GM18526 (cell line): Measurements from ENCODE around the gene MCC.

ENCODE experiments used
- POLR2A ChIP-seq: IDR thresholded peaks from 3 replicates; pipeline ENCODE4 v1.6.1; 2011; ENCODE audit not compliant: insufficient read length; ENCODE audit errors: extremely low read depth

Gene MCC

GRCh38 chr5:113450929-113451328 lies 37.3 kb downstream of the MCC start:
- no peak for TF ChIP-seq POLR2A

GRCh38 chr5:113450462-113450861 lies 37.8 kb downstream of the MCC start:
- no peak for TF ChIP-seq POLR2A

- TF ChIP-seq POLR2A, result no peak
These were observed 40.0 kb downstream of the MCC start for GRCh38 chr5:113448252-113448651.

- TF ChIP-seq POLR2A, result no peak
These were observed 40.7 kb downstream of the MCC start for GRCh38 chr5:113447498-113448050.

- no peak for TF ChIP-seq POLR2A
These were observed 41.8 kb downstream of the MCC start for GRCh38 chr5:113446358-113446927.

GRCh38 chr5:113437111-113437510 lies 51.1 kb downstream of the MCC start:
- no peak for TF ChIP-seq POLR2A

GRCh38 chr5:113435575-113435974 lies 52.7 kb downstream of the MCC start:
- no peak for TF ChIP-seq POLR2A

- TF ChIP-seq POLR2A, result no peak
These were observed 53.4 kb downstream of the MCC start, which contains the start of gene TSSK1B for GRCh38 chr5:113434889-113435288. Gene TSSK1B, minus strand, starts transcription at chr5:113434989. Its CDS starts 150 bp downstream, at chr5:113434839.

- no peak for TF ChIP-seq POLR2A
These were observed 54.2 kb downstream of the MCC start for GRCh38 chr5:113433862-113434612.

GRCh38 chr5:113433071-113433470 lies 55.2 kb downstream of the MCC start:
- no peak for TF ChIP-seq POLR2A

- TF ChIP-seq POLR2A, result no peak
These were observed 60.2 kb downstream of the MCC start for GRCh38 chr5:113427871-113428574.

- TF ChIP-seq POLR2A, result no peak
These were observed 62.3 kb downstream of the MCC start for GRCh38 chr5:113425909-113426308.

GRCh38 chr5:113421693-113422092 lies 66.6 kb downstream of the MCC start:
- TF ChIP-seq POLR2A, result no peak

GRCh38 chr5:113405530-113405929 lies 82.7 kb downstream of the MCC start:
- TF ChIP-seq POLR2A, result no peak

- no peak for TF ChIP-seq POLR2A
These were observed 84.0 kb downstream of the MCC start for GRCh38 chr5:113404269-113404668.

- no peak for TF ChIP-seq POLR2A
These were observed 91.2 kb downstream of the MCC start for GRCh38 chr5:113397046-113397445.
